GM13976 (cell line): ENCODE measurements around the gene CXorf66.

Experiments
- DNase-seq: peaks from one replicate; pipeline ENCODE4 v3.0.0; 2012; ENCODE audit warnings: low spot score
- CTCF ChIP-seq: IDR thresholded peaks from 2 replicates; pipeline ENCODE4 v1.5.1; 2012; ENCODE audit warnings: borderline replicate concordance, mild to moderate bottlenecking; ENCODE audit not compliant: insufficient read depth; ENCODE audit errors: extremely low read depth, missing control alignments, control extremely low read depth
- in situ Hi-C: fragments of 300-500 bp; cut with MboI; formaldehyde crosslinking; loops from one replicate; pipeline ENCODE4 v1.12.0; 2022; ENCODE audit warnings: low sequenced_read_pairs, mixed read lengths, inconsistent platforms; ENCODE audit not compliant: unreplicated experiment

CXorf66 gene

GRCh38 chrX:139933904-139934303 lies 31.4 kb downstream of the CXorf66 start:
- no peak for TF ChIP-seq CTCF
- in situ Hi-C loops = no loop called here
- no peak for DNase-seq

GRCh38 chrX:139932901-139933796 lies 32.2 kb downstream of the CXorf66 start, which contains the start of gene ATP11C:
Gene ATP11C (minus strand): TSS chrX:139933053. CDS start chrX:139932042, 1,011 bp downstream.
- in situ Hi-C loops = no loop called here
- peak; percentile 14 for TF ChIP-seq CTCF
- DNase-seq = peak; percentile 86

- TF ChIP-seq CTCF = no peak
- in situ Hi-C loops = no loop called here
- peak; percentile 60 for DNase-seq
Observed at GRCh38 chrX:139932073-139932900, 33.0 kb downstream of the CXorf66 start.

- TF ChIP-seq CTCF = no peak
Observed at GRCh38 chrX:139931646-139932072, 33.7 kb downstream of the CXorf66 start.

GRCh38 chrX:139930916-139931645 lies 34.2 kb downstream of the CXorf66 start:
- no peak for TF ChIP-seq CTCF
- peak; percentile 31 for DNase-seq
- in situ Hi-C loops = no loop called here

More at GRCh38 chrX:139931646-139932072, 33.7 kb downstream of the CXorf66 start:
- in situ Hi-C loops = no loop called here
- DNase-seq = peak; percentile 11

GRCh38 chrX:139930401-139930800 lies 34.9 kb downstream of the CXorf66 start:
- no peak for DNase-seq
- TF ChIP-seq CTCF = no peak
- in situ Hi-C loops = no loop called here
